Fibroblast of villous mesenchyme (primary cell): Measurements from ENCODE around the gene TRIM3. TPM values are rescaled to one million over a fixed set of nuclear protein-coding genes. Genes with fewer than 3 reads are reported as not detected.

Experiments
- DNase-seq: peaks from one replicate; pipeline ENCODE4 v3.0.0-alpha.2; 2010; ENCODE audit warnings: low read depth
- H3K4me3 ChIP-seq: 2 replicates; pipeline ENCODE4 v1.5.1; 2011; ENCODE audit warnings: low read depth, mild to moderate bottlenecking, low read length
- CTCF ChIP-seq: IDR thresholded peaks from 2 replicates; pipeline ENCODE4 v1.5.1; 2012; ENCODE audit warnings: low read depth, mild to moderate bottlenecking, low read length; ENCODE audit not compliant: insufficient read depth
- total RNA-seq: library from RNA; depleted of rRNA; stranded (reverse); fragments of >200 nt; gene quantifications from 2 replicates; pipeline ENCODE4 v1.2.3, GENCODE V29; 2012

Gene TRIM3
- total RNA-seq, 1 donor, result 22.0 TPM

GRCh38 chr11:6502382-6502781 lies 28.6 kb upstream of the TRIM3 start:
- DNase-seq, result no peak
- no peak for TF ChIP-seq CTCF
- no peak overlapping the region for H3K4me3 ChIP-seq

- TF ChIP-seq CTCF, result no peak
- no peak for DNase-seq
- no peak overlapping the region for H3K4me3 ChIP-seq
These were observed 24.8 kb upstream of the TRIM3 start for GRCh38 chr11:6498544-6498943.

GRCh38 chr11:6498121-6498520 lies 24.4 kb upstream of the TRIM3 start:
- no peak for DNase-seq
- no peak overlapping the region for H3K4me3 ChIP-seq
- TF ChIP-seq CTCF, result no peak

- TF ChIP-seq CTCF, result no peak
- no peak for DNase-seq
- no peak within 1 kb of the TSS for H3K4me3 ChIP-seq
These were observed 23.5 kb upstream of the TRIM3 start, which contains the start of gene DNHD1 for GRCh38 chr11:6497069-6497839. Gene DNHD1, plus strand, starts transcription at chr11:6497280. Its CDS starts 936 bp downstream, at chr11:6498216.

GRCh38 chr11:6489306-6489705 lies 15.6 kb upstream of the TRIM3 start:
- no peak for DNase-seq
- TF ChIP-seq CTCF, result no peak
- no peak overlapping the region for H3K4me3 ChIP-seq

GRCh38 chr11:6488821-6489220 lies 15.1 kb upstream of the TRIM3 start:
- TF ChIP-seq CTCF, result no peak
- no peak overlapping the region for H3K4me3 ChIP-seq
- DNase-seq, result no peak

GRCh38 chr11:6488342-6488741 lies 14.6 kb upstream of the TRIM3 start:
- TF ChIP-seq CTCF, result no peak
- H3K4me3 ChIP-seq, result no peak overlapping the region
- no peak for DNase-seq
